Neural progenitor cell (in vitro differentiated cells): ENCODE measurements around the gene TRIM69. TPM values are rescaled to one million over a fixed set of nuclear protein-coding genes. Genes with fewer than 3 reads are reported as not detected.

Experiments
- DNase-seq: peaks from one replicate; pipeline ENCODE4 v3.0.0-alpha.2; 2016; ENCODE audit warnings: low spot score
- H2AFZ ChIP-seq: fragments of 200-600 bp; sonication (generic); replicated peaks from 2 replicates; pipeline ENCODE4 v1.6.1; 2016; ENCODE audit warnings: antibody characterized with exemption
- H3F3A ChIP-seq: fragments of 200-600 bp; sonication (generic); 2 replicates; pipeline ENCODE4 v1.6.1; 2016; ENCODE audit warnings: antibody characterized with exemption, low read depth
- H3K27ac ChIP-seq: fragments of 200-600 bp; sonication (generic); 2 replicates; pipeline ENCODE4 v1.5.1; 2016; ENCODE audit warnings: mild to moderate bottlenecking
- H3K27me3 ChIP-seq: fragments of 200-600 bp; sonication (generic); 2 replicates; pipeline ENCODE4 v1.6.1; 2016; ENCODE audit warnings: mild to moderate bottlenecking, moderate library complexity
- H3K36me3 ChIP-seq: fragments of 200-600 bp; sonication (generic); 2 replicates; pipeline ENCODE4 v1.5.1; 2016
- H3K4me1 ChIP-seq: fragments of 200-600 bp; sonication (generic); 2 replicates; pipeline ENCODE4 v1.6.1; 2016; ENCODE audit warnings: mixed run types
- H3K4me2 ChIP-seq: fragments of 200-600 bp; sonication (generic); 2 replicates; pipeline ENCODE4 v1.6.1; 2016
- H3K4me3 ChIP-seq: fragments of 200-600 bp; sonication (generic); 2 replicates; pipeline ENCODE4 v1.5.1; 2016
- H3K79me2 ChIP-seq: fragments of 200-600 bp; sonication (generic); 2 replicates; pipeline ENCODE4 v1.6.1; 2016; ENCODE audit warnings: low read depth
- H3K9ac ChIP-seq: fragments of 200-600 bp; sonication (generic); 2 replicates; pipeline ENCODE4 v1.6.1; 2016
- H3K9me3 ChIP-seq: fragments of 200-600 bp; sonication (generic); 2 replicates; pipeline ENCODE4 v1.5.1; 2016; ENCODE audit warnings: low read depth
- H4K20me1 ChIP-seq: fragments of 200-600 bp; sonication (generic); 2 replicates; pipeline ENCODE4 v1.6.1; 2016; ENCODE audit warnings: low read depth
- H3K27ac Mint-ChIP-seq: 3 replicates; pipeline ENCODE4 v1.8.0; 2021; ENCODE audit warnings: mixed read lengths
- H3K27me3 Mint-ChIP-seq: 2 replicates; pipeline ENCODE4 v1.8.0; 2022; ENCODE audit warnings: low read depth, mild to moderate bottlenecking, inconsistent platforms, moderate library complexity, mixed read lengths; ENCODE audit not compliant: insufficient read depth
- H3K36me3 Mint-ChIP-seq: 3 replicates; pipeline ENCODE4 v1.8.0; 2021; ENCODE audit warnings: mixed read lengths
- H3K4me1 Mint-ChIP-seq: 3 replicates; pipeline ENCODE4 v1.8.0; 2021; ENCODE audit warnings: mixed read lengths
- H3K4me3 Mint-ChIP-seq: 3 replicates; pipeline ENCODE4 v1.8.0; 2021; ENCODE audit warnings: mild to moderate bottlenecking, moderate library complexity, mixed read lengths
- H3K9me3 Mint-ChIP-seq: 3 replicates; pipeline ENCODE4 v1.8.0; 2020; ENCODE audit warnings: mixed read lengths
- EZH2 ChIP-seq: fragments of 200-600 bp; sonication (generic); IDR thresholded peaks from 2 replicates; pipeline ENCODE4 v1.6.1; 2017; ENCODE audit warnings: antibody characterized with exemption, mild to moderate bottlenecking, moderate library complexity
- EZH2phosphoT487 ChIP-seq: fragments of 200-600 bp; sonication (generic); IDR thresholded peaks from 2 replicates; pipeline ENCODE4 v1.6.1; 2017; ENCODE audit warnings: antibody characterized with exemption
- total RNA-seq: library from RNA; depleted of rRNA; stranded (reverse); fragments of >200 nt; gene quantifications from 2 replicates; pipeline ENCODE4 v1.2.3, GENCODE V29; 2015; ENCODE audit warnings: low replicate concordance
- TF ChIP-seq, protein P1 (sequence below): fragments of 200-600 bp; sonication (generic); IDR thresholded peaks from 2 replicates; pipeline ENCODE4 v1.5.1; 2017; ENCODE audit warnings: antibody characterized with exemption, mild to moderate bottlenecking

The TRIM69 gene
- total RNA-seq, 1 donor from 2014 or later, result 0.51 TPM

DNA sequence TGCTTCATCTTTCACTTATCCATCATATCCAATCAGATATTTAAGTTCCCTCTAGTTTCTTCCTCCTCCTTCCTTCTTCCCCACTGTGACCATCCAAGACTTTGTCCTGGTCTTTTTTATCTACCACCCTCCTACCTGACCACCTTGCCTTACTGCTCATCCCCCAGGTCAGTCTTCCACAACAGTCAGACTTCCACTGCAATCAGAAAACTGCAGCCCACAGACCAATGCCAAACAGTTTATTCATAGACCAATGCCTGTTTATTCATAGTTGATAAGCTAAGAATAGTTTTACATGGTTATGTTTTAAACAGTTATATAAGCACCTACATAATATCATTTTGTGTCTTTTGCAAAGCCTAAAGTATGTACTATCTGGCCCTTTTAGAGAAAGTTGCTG, 65.5 kb downstream of the TRIM69 start:
- TF ChIP-seq, protein P1, sequence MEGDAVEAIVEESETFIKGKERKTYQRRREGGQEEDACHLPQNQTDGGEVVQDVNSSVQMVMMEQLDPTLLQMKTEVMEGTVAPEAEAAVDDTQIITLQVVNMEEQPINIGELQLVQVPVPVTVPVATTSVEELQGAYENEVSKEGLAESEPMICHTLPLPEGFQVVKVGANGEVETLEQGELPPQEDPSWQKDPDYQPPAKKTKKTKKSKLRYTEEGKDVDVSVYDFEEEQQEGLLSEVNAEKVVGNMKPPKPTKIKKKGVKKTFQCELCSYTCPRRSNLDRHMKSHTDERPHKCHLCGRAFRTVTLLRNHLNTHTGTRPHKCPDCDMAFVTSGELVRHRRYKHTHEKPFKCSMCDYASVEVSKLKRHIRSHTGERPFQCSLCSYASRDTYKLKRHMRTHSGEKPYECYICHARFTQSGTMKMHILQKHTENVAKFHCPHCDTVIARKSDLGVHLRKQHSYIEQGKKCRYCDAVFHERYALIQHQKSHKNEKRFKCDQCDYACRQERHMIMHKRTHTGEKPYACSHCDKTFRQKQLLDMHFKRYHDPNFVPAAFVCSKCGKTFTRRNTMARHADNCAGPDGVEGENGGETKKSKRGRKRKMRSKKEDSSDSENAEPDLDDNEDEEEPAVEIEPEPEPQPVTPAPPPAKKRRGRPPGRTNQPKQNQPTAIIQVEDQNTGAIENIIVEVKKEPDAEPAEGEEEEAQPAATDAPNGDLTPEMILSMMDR, result no peak
- no peak for TF ChIP-seq EZH2phosphoT487
- TF ChIP-seq EZH2, result no peak

DNA sequence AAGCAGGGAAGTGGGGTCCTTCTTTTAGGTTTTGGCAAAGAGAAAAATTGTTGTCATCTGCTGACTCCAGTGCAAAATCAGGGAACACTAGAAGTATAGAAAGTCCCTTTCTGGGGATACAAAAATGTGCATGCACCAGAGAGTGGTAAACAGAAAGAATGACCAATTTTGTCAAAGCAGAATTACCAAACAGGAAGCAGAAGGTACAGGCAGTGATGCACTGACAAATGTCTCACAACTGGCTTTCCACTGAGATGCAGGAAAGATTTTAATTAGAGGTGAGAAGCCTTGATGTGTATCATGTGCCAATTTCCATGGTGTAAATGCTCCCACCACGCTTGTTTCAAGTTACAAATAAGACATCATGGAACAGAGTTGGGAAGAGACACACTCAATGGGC, 66.0 kb downstream of the TRIM69 start:
- no peaks in the 10 kb centered on the region for H3K9me3 ChIP-seq
- Mint-ChIP-seq H3K4me3 (no peak overlapping the region), H3K4me1 (no peaks in the 10 kb centered on the region), H3K9me3 (no peaks in the 10 kb centered on the region), H3K27me3 (peaks cover 4% of the 10 kb centered on the region), H3K27ac (no peak overlapping the region), H3K36me3 (no peaks in the 10 kb centered on the region)
- no peaks in the 10 kb centered on the region for H3K27me3 ChIP-seq
- H3K4me2 ChIP-seq, result no peak overlapping the region
- H3K36me3 ChIP-seq, result no peaks in the 10 kb centered on the region
- no peaks in the 10 kb centered on the region for H3K4me1 ChIP-seq
- no peaks in the 10 kb centered on the region for H4K20me1 ChIP-seq
- H3K79me2 ChIP-seq, result no peaks in the 10 kb centered on the region
- no peaks in the 10 kb centered on the region for H3F3A ChIP-seq
- no peak overlapping the region for H2AFZ ChIP-seq
- DNase-seq, result no peak
- no peak overlapping the region for H3K9ac ChIP-seq
- H3K4me3 ChIP-seq, result no peak overlapping the region
- TF ChIP-seq, protein P1, result no peak
- TF ChIP-seq EZH2 (no peak), EZH2phosphoT487 (no peak)
- no peak overlapping the region for H3K27ac ChIP-seq

More for the DNA sequence above, 65.5 kb downstream of the TRIM69 start:
- Mint-ChIP-seq H3K36me3 (no peaks in the 10 kb centered on the region), H3K4me1 (no peaks in the 10 kb centered on the region), H3K9me3 (no peaks in the 10 kb centered on the region), H3K27ac (no peak overlapping the region), H3K4me3 (no peak overlapping the region), H3K27me3 (peaks cover 4% of the 10 kb centered on the region)
- H3K9me3 ChIP-seq, result no peaks in the 10 kb centered on the region
- H3K4me1 ChIP-seq, result no peaks in the 10 kb centered on the region
- H4K20me1 ChIP-seq, result no peaks in the 10 kb centered on the region
- no peak overlapping the region for H3K4me3 ChIP-seq
- H3K4me2 ChIP-seq, result no peak overlapping the region
- H3K27ac ChIP-seq, result no peak overlapping the region
- H3F3A ChIP-seq, result no peaks in the 10 kb centered on the region
- H3K9ac ChIP-seq, result no peak overlapping the region
- H3K36me3 ChIP-seq, result no peaks in the 10 kb centered on the region
- no peaks in the 10 kb centered on the region for H3K27me3 ChIP-seq
- H2AFZ ChIP-seq, result no peak overlapping the region
- no peaks in the 10 kb centered on the region for H3K79me2 ChIP-seq
- no peak for DNase-seq

DNA sequence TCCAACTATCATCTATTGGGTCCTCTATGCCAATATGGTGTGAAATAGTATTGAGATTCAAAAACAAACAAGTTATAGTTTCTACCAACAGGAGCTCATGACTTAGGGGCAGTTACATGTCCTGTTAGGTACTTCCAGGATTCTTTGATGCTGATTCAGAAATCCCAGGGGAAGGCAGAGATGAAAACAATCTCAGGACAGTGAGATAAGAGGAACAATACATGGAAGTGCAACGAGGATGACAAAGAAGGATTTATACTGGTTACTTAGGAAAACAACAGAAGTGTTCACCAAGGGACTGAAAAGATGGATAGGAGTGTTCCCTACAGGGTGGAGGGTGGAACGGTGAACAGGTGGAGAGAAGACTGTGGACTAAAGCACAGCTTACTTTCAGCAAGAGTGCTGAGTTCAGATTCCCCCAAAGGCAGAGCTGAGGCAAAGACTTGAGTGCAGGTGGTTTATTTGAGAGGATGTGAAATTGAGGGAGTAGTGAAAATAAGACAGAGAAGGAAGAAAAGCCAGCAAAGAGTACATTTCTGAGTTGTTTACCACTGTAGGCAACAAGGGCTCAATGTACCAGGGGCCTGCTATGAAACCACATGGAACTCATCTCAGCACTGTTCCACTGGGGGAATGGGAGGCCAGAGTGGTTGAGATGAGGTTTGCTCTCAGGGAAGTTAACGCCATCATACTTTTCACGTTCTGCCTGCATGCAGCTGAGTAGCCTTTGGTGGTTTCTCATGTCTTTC, 68.1 kb downstream of the TRIM69 start:
- Histone ChIP-seq H4K20me1 (no peaks in the 10 kb centered on the region), H3F3A (no peaks in the 10 kb centered on the region), H3K9me3 (no peaks in the 10 kb centered on the region), H3K27me3 (peaks cover 3% of the 10 kb centered on the region), H3K4me3 (no peak overlapping the region), H3K79me2 (no peaks in the 10 kb centered on the region), H3K27ac (no peak overlapping the region), H3K9ac (no peak overlapping the region), H3K36me3 (no peaks in the 10 kb centered on the region), H3K4me1 (no peaks in the 10 kb centered on the region), H2AFZ (no peak overlapping the region), H3K4me2 (no peak overlapping the region)
- Mint-ChIP-seq H3K36me3 (no peaks in the 10 kb centered on the region), H3K27me3 (peaks cover 4% of the 10 kb centered on the region), H3K4me3 (no peak overlapping the region), H3K27ac (no peak overlapping the region), H3K9me3 (no peaks in the 10 kb centered on the region), H3K4me1 (no peaks in the 10 kb centered on the region)
- no peak for TF ChIP-seq EZH2
- DNase-seq, result no peak

DNA sequence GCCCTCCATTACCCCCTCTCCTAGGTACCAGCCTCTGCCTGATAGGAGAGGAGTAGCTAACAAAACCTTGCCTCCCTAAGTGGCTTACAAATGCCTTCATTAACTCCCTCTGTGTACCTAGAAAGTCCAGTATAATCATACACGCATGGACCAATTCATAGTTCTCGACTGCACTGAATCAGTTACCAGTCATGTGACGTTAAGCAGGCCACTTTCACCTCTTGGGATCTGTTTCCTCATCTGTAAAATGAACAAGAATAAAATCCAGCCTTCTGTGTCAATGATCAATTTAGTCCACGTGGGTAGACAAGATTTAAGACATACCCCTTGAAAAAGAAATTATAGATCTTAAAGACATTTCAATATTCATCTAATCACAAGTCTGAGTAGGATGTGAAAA, 72.2 kb downstream of the TRIM69 start:
- Mint-ChIP-seq H3K4me1 (no peaks in the 10 kb centered on the region), H3K27ac (no peak overlapping the region), H3K27me3 (peaks cover 2% of the 10 kb centered on the region), H3K36me3 (no peaks in the 10 kb centered on the region), H3K4me3 (no peak overlapping the region), H3K9me3 (no peaks in the 10 kb centered on the region)
- no peak for DNase-seq
- Histone ChIP-seq H3K27ac (no peak overlapping the region), H3K9ac (no peak overlapping the region), H3K4me1 (no peaks in the 10 kb centered on the region), H3K4me3 (no peak overlapping the region), H3K36me3 (no peaks in the 10 kb centered on the region), H3K4me2 (no peak overlapping the region), H3K79me2 (no peaks in the 10 kb centered on the region), H3K27me3 (peaks cover 3% of the 10 kb centered on the region), H2AFZ (no peak overlapping the region), H3K9me3 (no peaks in the 10 kb centered on the region), H3F3A (no peaks in the 10 kb centered on the region), H4K20me1 (no peaks in the 10 kb centered on the region)
- TF ChIP-seq, protein P1, result no peak
- TF ChIP-seq EZH2phosphoT487, result no peak
- no peak for TF ChIP-seq EZH2
